ENCODE data around the gene SHISAL2A. TPM values are rescaled to one million over a fixed set of nuclear protein-coding genes. Genes with fewer than 3 reads are reported as not detected.

Gene SHISAL2A
- total and polyA plus RNA-seq, 10 of the 15 experiments (the other 5 are each of a cell fraction or from before 2014, with no cell fraction given): 0.18 to 0.67 (median 0.45) TPM

DNA sequence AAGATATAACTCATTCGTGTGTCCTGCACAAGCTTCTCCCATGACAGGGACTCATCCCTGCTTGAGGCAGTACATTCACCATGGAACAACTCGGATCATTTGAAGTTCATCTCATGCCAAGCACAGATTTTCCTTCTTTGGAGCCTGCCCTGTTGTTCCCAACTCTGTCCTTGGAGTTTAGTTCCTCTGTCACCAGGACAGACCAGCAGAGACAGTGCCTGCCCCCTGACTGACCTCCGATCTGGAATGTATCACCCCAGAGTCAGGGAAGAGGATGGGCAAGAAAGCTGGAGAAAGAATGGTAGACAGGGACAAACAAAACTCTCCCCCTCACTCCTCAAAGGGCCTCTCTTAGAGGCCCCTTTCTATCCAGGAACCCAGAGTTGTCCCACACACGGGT is 5.0 kb downstream of the SHISAL2A start:
- H3K9ac ChIP-seq (ENCODE audit: control insufficient read depth, insufficient read depth, low read length): peak overlapping the region; percentile 49
- H3K27me3 ChIP-seq (replicated peaks in 1 of 2; ENCODE audit: control insufficient read depth in 2 of 2, insufficient read depth in 2 of 2, low read length in 1 of 2): peaks cover 1 to 4% of the 10 kb centered on the region in 2 experiments; a peak in 2 of 4 replicates
- in situ Hi-C loops (cut with MboI) (no loop called here), intact Hi-C loops (cut with micrococcal nuclease; ENCODE audit: unreplicated experiment) (no loop called here)
- RAD21 ChIA-PET (ENCODE audit: unreplicated experiment): interaction anchor here (0.8 to 2.0 kb wide), 4 partner anchors 21 to 233 kb away, joined by 3 to 11 read pairs (median 3); no protein-coding TSS in a partner anchor
- no peak overlapping the region for H3K4me3 ChIP-seq
- H2AFZ ChIP-seq (ENCODE audit: control insufficient read depth, low read depth, low read length): peak overlapping the region; percentile 24; the same call in 1 of the 2 replicates
- SMC1A ChIA-PET (ENCODE audit: uncharacterized antibody, unreplicated experiment): interaction anchor here (0.6 to 4.0 kb wide), 7 partner anchors 14 to 87 kb away, joined by 3 to 26 read pairs (median 4); no protein-coding TSS in a partner anchor
- ATAC-seq (no peak), FAIRE-seq (no peak), DNase-seq (ENCODE audit: low read depth, low spot score) (no peak)
- peaks cover 38% of the 10 kb centered on the region for H3K4me1 ChIP-seq (ENCODE audit: control insufficient read depth, insufficient read depth, low read length)
- WGBS (ENCODE audit: insufficient coverage, insufficient replicate concordance, low lambda C conversion rate, missing lambda C conversion rate): 54% methylated on average over 4 of the region's 4 CpGs
- POLR2A ChIA-PET: interaction anchor here (0.6 to 1.8 kb wide), 5 partner anchors 18 to 115 kb away, joined by 3 to 6 read pairs (median 4); partner anchors contain the start of gene TUT4
- no peaks in the 10 kb centered on the region for H4K20me1 ChIP-seq (ENCODE audit: control insufficient read depth, insufficient read depth)
- TF ChIP-seq NBN (IDR thresholded peaks at IDR 0.05): no peak
- no peak for TF ChIP-seq SMC3 (IDR thresholded peaks at IDR 0.05; ENCODE audit: borderline replicate concordance, low read length)
- TF ChIP-seq GABPA (IDR thresholded peaks at IDR 0.05; ENCODE audit: low read depth): no peak
- TF ChIP-seq, protein P1, sequence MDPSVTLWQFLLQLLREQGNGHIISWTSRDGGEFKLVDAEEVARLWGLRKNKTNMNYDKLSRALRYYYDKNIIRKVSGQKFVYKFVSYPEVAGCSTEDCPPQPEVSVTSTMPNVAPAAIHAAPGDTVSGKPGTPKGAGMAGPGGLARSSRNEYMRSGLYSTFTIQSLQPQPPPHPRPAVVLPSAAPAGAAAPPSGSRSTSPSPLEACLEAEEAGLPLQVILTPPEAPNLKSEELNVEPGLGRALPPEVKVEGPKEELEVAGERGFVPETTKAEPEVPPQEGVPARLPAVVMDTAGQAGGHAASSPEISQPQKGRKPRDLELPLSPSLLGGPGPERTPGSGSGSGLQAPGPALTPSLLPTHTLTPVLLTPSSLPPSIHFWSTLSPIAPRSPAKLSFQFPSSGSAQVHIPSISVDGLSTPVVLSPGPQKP (IDR thresholded peaks at IDR 0.05; ENCODE audit: low read depth, low read length): no peak
- TF ChIP-seq USF2 (IDR thresholded peaks at IDR 0.05; ENCODE audit: borderline replicate concordance, low read depth, low read length): no peak
- TF ChIP-seq, protein P2, sequence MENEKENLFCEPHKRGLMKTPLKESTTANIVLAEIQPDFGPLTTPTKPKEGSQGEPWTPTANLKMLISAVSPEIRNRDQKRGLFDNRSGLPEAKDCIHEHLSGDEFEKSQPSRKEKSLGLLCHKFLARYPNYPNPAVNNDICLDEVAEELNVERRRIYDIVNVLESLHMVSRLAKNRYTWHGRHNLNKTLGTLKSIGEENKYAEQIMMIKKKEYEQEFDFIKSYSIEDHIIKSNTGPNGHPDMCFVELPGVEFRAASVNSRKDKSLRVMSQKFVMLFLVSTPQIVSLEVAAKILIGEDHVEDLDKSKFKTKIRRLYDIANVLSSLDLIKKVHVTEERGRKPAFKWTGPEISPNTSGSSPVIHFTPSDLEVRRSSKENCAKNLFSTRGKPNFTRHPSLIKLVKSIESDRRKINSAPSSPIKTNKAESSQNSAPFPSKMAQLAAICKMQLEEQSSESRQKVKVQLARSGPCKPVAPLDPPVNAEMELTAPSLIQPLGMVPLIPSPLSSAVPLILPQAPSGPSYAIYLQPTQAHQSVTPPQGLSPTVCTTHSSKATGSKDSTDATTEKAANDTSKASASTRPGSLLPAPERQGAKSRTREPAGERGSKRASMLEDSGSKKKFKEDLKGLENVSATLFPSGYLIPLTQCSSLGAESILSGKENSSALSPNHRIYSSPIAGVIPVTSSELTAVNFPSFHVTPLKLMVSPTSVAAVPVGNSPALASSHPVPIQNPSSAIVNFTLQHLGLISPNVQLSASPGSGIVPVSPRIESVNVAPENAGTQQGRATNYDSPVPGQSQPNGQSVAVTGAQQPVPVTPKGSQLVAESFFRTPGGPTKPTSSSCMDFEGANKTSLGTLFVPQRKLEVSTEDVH (IDR thresholded peaks at IDR 0.05; ENCODE audit: low read depth, partially characterized antibody): no peak
- TF ChIP-seq E4F1 (IDR thresholded peaks at IDR 0.05; ENCODE audit: borderline replicate concordance, partially characterized antibody): no peak
- TF ChIP-seq PAX8 (IDR thresholded peaks at IDR 0.05): no peak
- TF ChIP-seq SUZ12 (IDR thresholded peaks at IDR 0.05; ENCODE audit: unreplicated experiment): no peak
- TF ChIP-seq TBL1XR1 (IDR thresholded peaks at IDR 0.05; ENCODE audit: low read depth, low read length): no peak
- no peak for TF ChIP-seq RUNX3 (IDR thresholded peaks at IDR 0.05; ENCODE audit: low read length)
- no peak for TF ChIP-seq ETV6 (conservative IDR thresholded peaks at IDR 0.05 in 1 of 2, IDR thresholded peaks at IDR 0.05 in 1 of 2; ENCODE audit: borderline replicate concordance in 1 of 2, low read depth in 1 of 2)
- TF ChIP-seq GATAD2B (conservative IDR thresholded peaks at IDR 0.05; ENCODE audit: low read depth): no peak
- no peak for TF ChIP-seq HDAC6 (IDR thresholded peaks at IDR 0.05; ENCODE audit: unreplicated experiment)
- no peaks in the 10 kb centered on the region for H3K36me3 ChIP-seq (ENCODE audit: control insufficient read depth in 2 of 2, insufficient read depth in 2 of 2, low read length in 1 of 2)
- H3K4me2 ChIP-seq (ENCODE audit: control insufficient read depth, insufficient read depth): peak overlapping the region; percentile 94
- no peaks in the 10 kb centered on the region for H3K79me2 ChIP-seq (ENCODE audit: control insufficient read depth, insufficient read depth, low read length)
- H3K27ac ChIP-seq (ENCODE audit: control insufficient read depth, insufficient read depth): peak overlapping the region; percentile 83
- no TSS peak for BruUV-seq (replicated peaks)
- CTCF ChIA-PET: no interaction called here
- H3K9me3 ChIP-seq (replicated peaks; ENCODE audit: control insufficient read depth, insufficient read depth, low read length): no peaks in the 10 kb centered on the region; the same call in 2 of the 3 replicates
